PC-9 (cell line): Measurements from ENCODE around the gene TMEM232. TPM values are rescaled to one million over a fixed set of nuclear protein-coding genes. Genes with fewer than 3 reads are reported as not detected.

Experiments
- BruUV-seq: library from RNA; stranded (reverse); fragments of 400-500 nt; replicated peaks from 2 replicates; lab custom pipeline; 2021; lab: Mats Ljungman, UMichigan
- CTCF ChIA-PET: fragments of 300-600 bp; sonication (Branson Sonifier 250); formaldehyde crosslinking; loops from one replicate; lab custom pipeline; 2022; ENCODE audit warnings: antibody characterized with exemption; lab: Charles Lee
- POLR2A ChIA-PET: fragments of 300-600 bp; sonication (Branson Sonifier 250); formaldehyde crosslinking; loops from one replicate; lab custom pipeline; 2022; ENCODE audit warnings: antibody characterized with exemption; ENCODE audit not compliant: unreplicated experiment; lab: Charles Lee
- DNase-seq, 2 experiments: peaks; one replicate each; pipeline versions ENCODE4 v3.0.0 to v3.0.0-alpha.2; 2015 to 2022; ENCODE audit warnings: mixed read lengths in 1 of 2
- H2AFZ ChIP-seq: fragments of 200-600 bp; sonication (generic); 2 replicates; pipeline ENCODE4 v1.8.1; 2017; ENCODE audit warnings: antibody characterized with exemption
- H3F3A ChIP-seq: fragments of 200-600 bp; sonication (generic); 2 replicates; pipeline ENCODE4 v1.8.1; 2017; ENCODE audit warnings: antibody characterized with exemption, mild to moderate bottlenecking, low read depth; ENCODE audit not compliant: insufficient read depth
- H3K27ac ChIP-seq: fragments of 200-600 bp; sonication (generic); 2 replicates; pipeline ENCODE4 v1.6.1; 2016; ENCODE audit warnings: mixed run types
- H3K27me3 ChIP-seq: fragments of 200-600 bp; sonication (generic); 2 replicates; pipeline ENCODE4 v1.6.1; 2016; ENCODE audit warnings: low read depth, mixed run types; ENCODE audit not compliant: insufficient read depth
- H3K36me3 ChIP-seq: fragments of 200-600 bp; sonication (generic); 2 replicates; pipeline ENCODE4 v1.6.1; 2016; ENCODE audit warnings: low read depth, mixed run types
- H3K4me1 ChIP-seq: fragments of 200-600 bp; sonication (generic); replicated peaks from 2 replicates; pipeline ENCODE4 v1.6.1; 2016; ENCODE audit warnings: mixed run types; ENCODE audit not compliant: insufficient read depth
- H3K4me2 ChIP-seq: fragments of 200-600 bp; sonication (generic); 2 replicates; pipeline ENCODE4 v1.6.1; 2017; ENCODE audit warnings: mixed run types
- H3K4me3 ChIP-seq: fragments of 200-600 bp; sonication (generic); 2 replicates; pipeline ENCODE4 v1.6.1; 2016; ENCODE audit warnings: mixed run types
- H3K79me2 ChIP-seq: fragments of 200-600 bp; sonication (generic); 2 replicates; pipeline ENCODE4 v1.6.1; 2017; ENCODE audit warnings: low read depth, mixed run types
- H3K9me2 ChIP-seq: fragments of 200-600 bp; sonication (generic); 2 replicates; pipeline ENCODE4 v1.8.1; 2017; ENCODE audit warnings: mild to moderate bottlenecking; ENCODE audit not compliant: insufficient read depth
- H3K9me3 ChIP-seq: fragments of 200-600 bp; sonication (generic); 2 replicates; pipeline ENCODE4 v1.8.1; 2016; ENCODE audit warnings: low read depth; ENCODE audit not compliant: insufficient read depth
- H4K20me1 ChIP-seq: fragments of 200-600 bp; sonication (generic); 2 replicates; pipeline ENCODE4 v1.8.1; 2017; ENCODE audit not compliant: insufficient read depth
- CTCF ChIP-seq: fragments of 200-600 bp; sonication (generic); conservative IDR thresholded peaks from 2 replicates; pipeline ENCODE4 v1.6.1; 2017; ENCODE audit warnings: mixed run types, antibody characterized with exemption, mild to moderate bottlenecking, moderate library complexity
- EZH2 ChIP-seq: fragments of 200-600 bp; sonication (generic); IDR thresholded peaks from 2 replicates; pipeline ENCODE4 v1.8.0; 2017; ENCODE audit warnings: antibody characterized with exemption, low read depth
- intact Hi-C: fragments of 100-400 bp; cut with micrococcal nuclease; formaldehyde crosslinking; loops from one replicate; pipeline ENCODE4 v1.10.0; 2022; ENCODE audit not compliant: unreplicated experiment
- total RNA-seq: library from RNA; stranded (reverse); gene quantifications from 2 replicates; pipeline ENCODE4 v1.2.3, GENCODE V29; 2021

The TMEM232 gene
- total RNA-seq, 1 experiment from 2014 or later, result 0.65 TPM

- intact Hi-C loops, result no loop called here
- Histone ChIP-seq H3K4me3 (no peak overlapping the region), H3K27ac (no peak overlapping the region), H3K36me3 (no peaks in the 10 kb centered on the region), H3F3A (no peaks in the 10 kb centered on the region), H3K79me2 (no peaks in the 10 kb centered on the region), H2AFZ (no peak overlapping the region), H3K4me1 (peaks cover 5% of the 10 kb centered on the region; the same call in 1 of the 2 replicates), H3K9me2 (no peaks in the 10 kb centered on the region), H3K9me3 (no peaks in the 10 kb centered on the region), H3K27me3 (no peaks in the 10 kb centered on the region), H4K20me1 (no peaks in the 10 kb centered on the region), H3K4me2 (no peak overlapping the region)
- POLR2A ChIA-PET, result no interaction called here
- no peak for DNase-seq
- CTCF ChIA-PET, result no interaction called here
- TF ChIP-seq EZH2, result no peak
- BruUV-seq, result no TSS peak
These were observed 82.1 kb downstream of the TMEM232 start for GRCh38 chr5:110644357-110644756.

GRCh38 chr5:110638970-110639902 is 87.2 kb downstream of the TMEM232 start:
- TF ChIP-seq CTCF, result no peak
- no peaks in the 10 kb centered on the region for H3F3A ChIP-seq
- H4K20me1 ChIP-seq, result no peaks in the 10 kb centered on the region
- H3K36me3 ChIP-seq, result no peaks in the 10 kb centered on the region
- no peak for DNase-seq
- H2AFZ ChIP-seq, result no peak overlapping the region
- no peak overlapping the region for H3K27ac ChIP-seq
- no peak overlapping the region for H3K4me2 ChIP-seq
- H3K9me3 ChIP-seq, result no peaks in the 10 kb centered on the region
- CTCF ChIA-PET, result no interaction called here
- intact Hi-C loops, result no loop called here
- H3K4me1 ChIP-seq, result peaks cover 5% of the 10 kb centered on the region; the same call in 1 of the 2 replicates
- no peak overlapping the region for H3K4me3 ChIP-seq
- no TSS peak for BruUV-seq
- no peaks in the 10 kb centered on the region for H3K79me2 ChIP-seq
- H3K9me2 ChIP-seq, result no peaks in the 10 kb centered on the region
- H3K27me3 ChIP-seq, result no peaks in the 10 kb centered on the region
- POLR2A ChIA-PET, result no interaction called here

- Histone ChIP-seq H4K20me1 (no peaks in the 10 kb centered on the region), H3K27ac (no peak overlapping the region), H3K36me3 (no peaks in the 10 kb centered on the region), H3K9me2 (no peaks in the 10 kb centered on the region), H3F3A (no peaks in the 10 kb centered on the region), H3K4me2 (no peak overlapping the region), H3K79me2 (no peaks in the 10 kb centered on the region), H2AFZ (no peak overlapping the region), H3K4me3 (no peak overlapping the region), H3K9me3 (no peaks in the 10 kb centered on the region), H3K27me3 (no peaks in the 10 kb centered on the region), H3K4me1 (no peaks in the 10 kb centered on the region)
- BruUV-seq, result no TSS peak
- TF ChIP-seq EZH2, result no peak
- TF ChIP-seq CTCF, result no peak
- ChIA-PET CTCF (no interaction called here), POLR2A (no interaction called here)
- DNase-seq, result no peak
- intact Hi-C loops, result no loop called here
These were observed 92.0 kb downstream of the TMEM232 start for GRCh38 chr5:110634475-110634874.
